Left colon (tissue), 2 donors: ENCODE measurements around the gene EXOC4. TPM values are rescaled to one million over a fixed set of nuclear protein-coding genes. Genes with fewer than 3 reads are reported as not detected.

Source experiments
- ATAC-seq: fragments of 200-7000 bp; cut with Tn5 transposase; one replicate; pipeline ENCODE4 v1.9.1; 2020; ENCODE audit warnings: mild to moderate bottlenecking, moderate library complexity
- DNase-seq, 2 donors: peaks; one replicate each; pipeline ENCODE4 v3.0.0-alpha.2; 2020
- intact Hi-C, 2 donors: fragments of 100-400 bp; cut with DNase I in 1 of 2; cut with micrococcal nuclease in 1 of 2; formaldehyde crosslinking; loops; one replicate each; pipeline versions ENCODE4 v1.11.2 to v1.14.0; 2022; cut with DNase I, micrococcal nuclease
- total RNA-seq, 2 donors: library from RNA; stranded (reverse); fragmentation: NEBNext Ultra II Directional; extraction: Animal tissue kit (Norgen Biotek cat#: 25700); gene quantifications; one replicate each; pipeline ENCODE4 v1.2.1, GENCODE V29; 2021
- donor health status: DM: no; HTN: no; CAD: no.
- donor health status: DM: yes; HTN: yes; CAD: no.

Gene EXOC4
- total RNA-seq, 2 donors from 2014 or later: 78.8 to 85.4 TPM

- DNase-seq: no peak
- intact Hi-C loops: no loop called here
- ATAC-seq: no peak
Observed at GRCh38 chr7:133805426-133805825, 552.5 kb downstream of the EXOC4 start.

- no peak for ATAC-seq
- intact Hi-C loops: no loop called here
- no peak for DNase-seq
Observed at GRCh38 chr7:133807624-133808492, 555.0 kb downstream of the EXOC4 start.

- intact Hi-C loops: no loop called here
- no peak for ATAC-seq
- DNase-seq: no peak
Observed at GRCh38 chr7:133808493-133808866, 555.6 kb downstream of the EXOC4 start.

GRCh38 chr7:133812877-133813276, 560.0 kb downstream of the EXOC4 start:
- DNase-seq: no peak
- ATAC-seq: no peak
- intact Hi-C loops: no loop called here

GRCh38 chr7:133815611-133816210, 562.8 kb downstream of the EXOC4 start:
- intact Hi-C loops: no loop called here
- ATAC-seq (no peak), DNase-seq (no peak)

GRCh38 chr7:133819695-133820094, 566.8 kb downstream of the EXOC4 start:
- ATAC-seq (no peak), DNase-seq (no peak)
- intact Hi-C loops: no loop called here

- intact Hi-C loops: no loop called here
- no peak for DNase-seq
- ATAC-seq: no peak
Observed at GRCh38 chr7:133820584-133820983, 567.7 kb downstream of the EXOC4 start.

- intact Hi-C loops: no loop called here
- DNase-seq (no peak), ATAC-seq (no peak)
Observed at GRCh38 chr7:133821171-133821570, 568.3 kb downstream of the EXOC4 start.

- intact Hi-C loops: no loop called here
- no peak for DNase-seq
Observed at GRCh38 chr7:133822001-133822641, 569.2 kb downstream of the EXOC4 start.

GRCh38 chr7:133822868-133823552, 570.1 kb downstream of the EXOC4 start:
- ATAC-seq (no peak), DNase-seq (no peak)
- intact Hi-C loops: no loop called here

More at GRCh38 chr7:133822001-133822641, 569.2 kb downstream of the EXOC4 start:
- no peak for ATAC-seq

- intact Hi-C loops: no loop called here
- no peak for DNase-seq
- ATAC-seq: no peak
Observed at GRCh38 chr7:133824132-133824531, 571.3 kb downstream of the EXOC4 start.

- intact Hi-C loops: no loop called here
- ATAC-seq (no peak), DNase-seq (no peak)
Observed at GRCh38 chr7:133827707-133828623, 575.1 kb downstream of the EXOC4 start.

GRCh38 chr7:133828906-133829305, 576.0 kb downstream of the EXOC4 start:
- intact Hi-C loops: no loop called here
- ATAC-seq (no peak), DNase-seq (no peak)

GRCh38 chr7:133829336-133829897, 576.5 kb downstream of the EXOC4 start:
- no peak for DNase-seq
- no peak for ATAC-seq
- intact Hi-C loops: no loop called here

GRCh38 chr7:133830081-133830480, 577.2 kb downstream of the EXOC4 start:
- no peak for DNase-seq
- no peak for ATAC-seq

GRCh38 chr7:133836666-133837065, 583.8 kb downstream of the EXOC4 start:
- no peak for ATAC-seq
- no peak for DNase-seq
- intact Hi-C loops: no loop called here

More at GRCh38 chr7:133830081-133830480, 577.2 kb downstream of the EXOC4 start:
- intact Hi-C loops: no loop called here

- intact Hi-C loops: no loop called here
- DNase-seq: no peak
- no peak for ATAC-seq
Observed at GRCh38 chr7:133837224-133837623, 584.3 kb downstream of the EXOC4 start.

GRCh38 chr7:133839121-133839520, 586.2 kb downstream of the EXOC4 start:
- ATAC-seq (no peak), DNase-seq (no peak)
- intact Hi-C loops: no loop called here
